ENCODE results near the gene RAD54L. TPM values are rescaled to one million over a fixed set of nuclear protein-coding genes. Genes with fewer than 3 reads are reported as not detected.
A peak's percentile ranks its signal among the peaks of the same experiment; 100 is the strongest.

Gene RAD54L
- total RNA-seq, 1 experiment from 2014 or later: 44.8 TPM

- Histone ChIP-seq H3K4me3 (no peak overlapping the region), H4K20me1 (ENCODE audit: insufficient read depth) (no peaks in the 10 kb centered on the region), H3K27me3 (ENCODE audit: insufficient read depth, low read depth) (no peaks in the 10 kb centered on the region), H3K36me3 (ENCODE audit: low read depth) (peaks cover 14% of the 10 kb centered on the region; the same call in 1 of the 2 replicates), H3K27ac (no peak overlapping the region), H3K9me2 (ENCODE audit: insufficient read depth) (no peaks in the 10 kb centered on the region), H3F3A (ENCODE audit: insufficient read depth, low read depth) (peaks cover 35% of the 10 kb centered on the region), H3K9me3 (ENCODE audit: insufficient read depth, low read depth) (no peaks in the 10 kb centered on the region), H3K4me2 (no peak overlapping the region), H3K4me1 (replicated peaks; ENCODE audit: insufficient read depth) (no peaks in the 10 kb centered on the region), H3K79me2 (ENCODE audit: low read depth) (no peaks in the 10 kb centered on the region), H2AFZ (no peak overlapping the region)
- no peak for DNase-seq
- no peak for TF ChIP-seq EZH2 (IDR thresholded peaks at IDR 0.05; ENCODE audit: low read depth)
- CTCF ChIA-PET: interaction anchor here (0.6 kb wide), 1 partner anchor 232 kb away, joined by 4 read pairs; no protein-coding TSS in a partner anchor
- POLR2A ChIA-PET (ENCODE audit: unreplicated experiment): interaction anchor here (0.5 kb wide), 1 partner anchor 152 kb away, joined by 4 read pairs; no protein-coding TSS in a partner anchor
- intact Hi-C loops (cut with micrococcal nuclease; ENCODE audit: unreplicated experiment): no loop called here
- BruUV-seq (replicated peaks): no TSS peak
Measured at GRCh38 chr1:46281021-46281420, 33.5 kb downstream of the RAD54L start.

DNA sequence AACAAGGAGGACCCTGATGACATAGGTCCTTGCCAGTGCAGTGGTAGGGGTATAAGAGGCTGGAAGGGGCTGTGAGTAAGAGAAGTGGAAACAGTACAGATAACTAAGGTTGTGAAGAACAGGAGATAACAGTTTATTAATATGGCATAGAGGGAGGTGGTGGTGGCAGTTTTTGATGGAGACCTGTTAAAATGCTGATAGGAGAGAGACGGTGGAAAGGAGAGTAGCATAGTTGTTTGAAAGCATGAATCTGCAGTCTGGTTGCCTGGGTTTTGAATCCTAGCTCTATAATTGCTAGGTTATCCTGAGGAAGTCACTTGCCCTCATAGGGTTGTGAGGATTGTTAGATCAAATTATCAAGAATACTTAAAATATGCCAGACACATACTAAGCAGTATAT is 36.5 kb downstream of the RAD54L start:
- Histone ChIP-seq H2AFZ (no peak overlapping the region), H3K9me3 (ENCODE audit: insufficient read depth, low read depth) (no peaks in the 10 kb centered on the region), H3K4me1 (replicated peaks; ENCODE audit: insufficient read depth) (peaks cover 4% of the 10 kb centered on the region), H3K27me3 (ENCODE audit: insufficient read depth, low read depth) (no peaks in the 10 kb centered on the region), H3K4me2 (no peak overlapping the region), H3F3A (ENCODE audit: insufficient read depth, low read depth) (peaks cover 28% of the 10 kb centered on the region), H3K79me2 (ENCODE audit: low read depth) (no peaks in the 10 kb centered on the region), H3K4me3 (no peak overlapping the region), H3K36me3 (ENCODE audit: low read depth) (peaks cover 14% of the 10 kb centered on the region; the same call in 1 of the 2 replicates), H3K9me2 (ENCODE audit: insufficient read depth) (no peaks in the 10 kb centered on the region), H3K27ac (no peak overlapping the region), H4K20me1 (ENCODE audit: insufficient read depth) (no peaks in the 10 kb centered on the region)
- intact Hi-C loops (cut with micrococcal nuclease; ENCODE audit: unreplicated experiment): no loop called here
- ChIA-PET CTCF (no interaction called here), POLR2A (ENCODE audit: unreplicated experiment) (no interaction called here)
- BruUV-seq (replicated peaks): no TSS peak
- DNase-seq: no peak
- TF ChIP-seq, protein P1, sequence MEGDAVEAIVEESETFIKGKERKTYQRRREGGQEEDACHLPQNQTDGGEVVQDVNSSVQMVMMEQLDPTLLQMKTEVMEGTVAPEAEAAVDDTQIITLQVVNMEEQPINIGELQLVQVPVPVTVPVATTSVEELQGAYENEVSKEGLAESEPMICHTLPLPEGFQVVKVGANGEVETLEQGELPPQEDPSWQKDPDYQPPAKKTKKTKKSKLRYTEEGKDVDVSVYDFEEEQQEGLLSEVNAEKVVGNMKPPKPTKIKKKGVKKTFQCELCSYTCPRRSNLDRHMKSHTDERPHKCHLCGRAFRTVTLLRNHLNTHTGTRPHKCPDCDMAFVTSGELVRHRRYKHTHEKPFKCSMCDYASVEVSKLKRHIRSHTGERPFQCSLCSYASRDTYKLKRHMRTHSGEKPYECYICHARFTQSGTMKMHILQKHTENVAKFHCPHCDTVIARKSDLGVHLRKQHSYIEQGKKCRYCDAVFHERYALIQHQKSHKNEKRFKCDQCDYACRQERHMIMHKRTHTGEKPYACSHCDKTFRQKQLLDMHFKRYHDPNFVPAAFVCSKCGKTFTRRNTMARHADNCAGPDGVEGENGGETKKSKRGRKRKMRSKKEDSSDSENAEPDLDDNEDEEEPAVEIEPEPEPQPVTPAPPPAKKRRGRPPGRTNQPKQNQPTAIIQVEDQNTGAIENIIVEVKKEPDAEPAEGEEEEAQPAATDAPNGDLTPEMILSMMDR (conservative IDR thresholded peaks at IDR 0.05): no peak
- TF ChIP-seq EZH2 (IDR thresholded peaks at IDR 0.05; ENCODE audit: low read depth): no peak

GRCh38 chr1:46284597-46285564 is 37.3 kb downstream of the RAD54L start:
- Histone ChIP-seq H3K9me2 (ENCODE audit: insufficient read depth) (no peaks in the 10 kb centered on the region), H3F3A (ENCODE audit: insufficient read depth, low read depth) (peaks cover 37% of the 10 kb centered on the region), H4K20me1 (ENCODE audit: insufficient read depth) (no peaks in the 10 kb centered on the region), H2AFZ (no peak overlapping the region), H3K36me3 (ENCODE audit: low read depth) (peaks cover 15% of the 10 kb centered on the region; the same call in 1 of the 2 replicates), H3K79me2 (ENCODE audit: low read depth) (no peaks in the 10 kb centered on the region), H3K4me3 (no peak overlapping the region), H3K9me3 (ENCODE audit: insufficient read depth, low read depth) (no peaks in the 10 kb centered on the region), H3K27me3 (ENCODE audit: insufficient read depth, low read depth) (no peaks in the 10 kb centered on the region), H3K4me2 (no peak overlapping the region), H3K4me1 (replicated peaks; ENCODE audit: insufficient read depth) (peaks cover 12% of the 10 kb centered on the region), H3K27ac (no peak overlapping the region)
- ChIA-PET CTCF (no interaction called here), POLR2A (ENCODE audit: unreplicated experiment) (interaction anchor here (0.5 to 0.7 kb wide), 2 partner anchors 14 to 1957 kb away, joined by 3 read pairs; no protein-coding TSS in a partner anchor)
- no TSS peak for BruUV-seq (replicated peaks)
- peak in 1 of 2 experiments; percentile 34 for DNase-seq
- intact Hi-C loops (cut with micrococcal nuclease; ENCODE audit: unreplicated experiment): no loop called here
- TF ChIP-seq, protein P1 (conservative IDR thresholded peaks at IDR 0.05): no peak
- no peak for TF ChIP-seq EZH2 (IDR thresholded peaks at IDR 0.05; ENCODE audit: low read depth)

Measured in PC-9 (cell line).